NT2/D1 (cell line): ENCODE results near the gene SUN2.

Experiments
- SUZ12 ChIP-seq: IDR thresholded peaks from 2 replicates; pipeline ENCODE4 v1.6.1; 2011; ENCODE audit not compliant: insufficient read length, insufficient read depth; ENCODE audit errors: extremely low read depth
- YY1 ChIP-seq: IDR thresholded peaks from 2 replicates; pipeline ENCODE4 v1.6.1; 2011; ENCODE audit not compliant: insufficient read length, insufficient read depth
- ZNF274 ChIP-seq: IDR thresholded peaks from 2 replicates; pipeline ENCODE4 v1.6.1; 2011; ENCODE audit warnings: mild to moderate bottlenecking, low read depth, low read length

DNA sequence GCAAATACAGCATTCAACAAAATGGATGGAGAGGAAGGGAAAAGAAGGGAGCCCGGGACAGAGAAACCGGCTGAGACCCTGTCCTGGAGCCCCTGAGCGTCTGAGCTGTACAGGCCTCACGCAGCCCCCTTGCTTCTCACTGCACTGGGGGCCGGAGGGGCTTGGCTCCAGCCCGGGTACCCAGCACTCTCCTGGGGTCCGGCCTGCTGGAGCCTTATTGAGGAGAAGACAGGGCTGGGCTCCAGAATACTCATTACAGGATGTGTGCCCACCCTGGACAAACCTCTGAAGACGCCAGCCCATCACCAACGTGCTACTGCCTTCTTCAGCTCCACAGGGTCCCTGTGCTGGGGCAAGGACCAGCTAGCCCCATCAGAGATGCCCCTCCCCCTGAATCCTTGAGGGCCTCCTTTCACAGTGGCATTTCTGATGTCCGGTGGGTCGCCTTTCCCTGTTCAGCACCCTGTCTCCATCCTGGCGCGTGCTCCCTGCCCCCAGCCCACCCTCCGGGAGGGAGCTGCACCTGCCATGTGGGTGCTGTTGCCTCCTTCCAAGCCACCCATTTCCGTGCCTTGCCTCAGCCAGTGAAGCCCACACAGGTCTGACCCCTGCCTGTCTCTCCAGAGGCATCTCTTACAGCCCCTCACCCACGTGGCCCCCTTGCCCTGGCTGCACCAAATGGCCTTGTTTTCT, 14.6 kb upstream of the SUN2 start:
- TF ChIP-seq SUZ12: no peak
- no peak for TF ChIP-seq ZNF274
- no peak for TF ChIP-seq YY1
